Aorta (tissue), 5 donors: Measurements from ENCODE around the gene CENPP. TPM values are rescaled to one million over a fixed set of nuclear protein-coding genes. Genes with fewer than 3 reads are reported as not detected.
A peak's percentile ranks its signal among the peaks of the same experiment; 100 is the strongest.

Experiments used
- ATAC-seq: fragments of 200-7000 bp; cut with Tn5 transposase; one replicate; pipeline ENCODE4 v1.9.1; 2022; ENCODE audit warnings: moderate library complexity; ENCODE audit not compliant: low FRiP score
- DNase-seq, 2 donors: peaks; one replicate each; pipeline ENCODE4 v3.0.0-alpha.2; 2020
- H3K27ac ChIP-seq, 2 donors: one replicate each; pipeline ENCODE4 v1.5.1; 2013; ENCODE audit warnings: low read length in 2 of 2, mild to moderate bottlenecking in 2 of 2, moderate library complexity in 2 of 2, control low read depth in 1 of 2, inconsistent platforms in 1 of 2, low read depth in 1 of 2
- H3K27me3 ChIP-seq, 2 donors: one replicate each; pipeline ENCODE4 v1.6.1; 2013; ENCODE audit warnings: control low read depth in 1 of 2, low read length in 1 of 2, mild to moderate bottlenecking in 1 of 2, moderate library complexity in 1 of 2; ENCODE audit not compliant: insufficient read depth in 2 of 2, control insufficient read depth in 1 of 2
- H3K36me3 ChIP-seq, 2 donors: one replicate each; pipeline ENCODE4 v1.6.1; 2013; ENCODE audit warnings: control low read depth in 1 of 2, low read length in 1 of 2, mild to moderate bottlenecking in 1 of 2; ENCODE audit not compliant: insufficient read depth in 2 of 2, control insufficient read depth in 1 of 2
- H3K4me1 ChIP-seq, 2 donors: one replicate each; pipeline ENCODE4 v1.6.1; 2013; ENCODE audit warnings: low read length in 2 of 2, control low read depth in 1 of 2, mild to moderate bottlenecking in 1 of 2, moderate library complexity in 1 of 2; ENCODE audit not compliant: insufficient read depth in 2 of 2, control insufficient read depth in 1 of 2
- H3K4me3 ChIP-seq, 2 donors: one replicate each; pipeline ENCODE4 v1.5.1; 2013; ENCODE audit warnings: low read length in 2 of 2, control low read depth in 1 of 2, mild to moderate bottlenecking in 1 of 2
- H3K9me3 ChIP-seq: one replicate; pipeline ENCODE4 v1.6.1; 2013; ENCODE audit warnings: mild to moderate bottlenecking, low read length; ENCODE audit not compliant: control insufficient read depth
- WGBS, 2 donors: extraction: QIAGEN DNeasy Blood & Tissue Kit; methylation state at CpG; one replicate each; pipeline ENCODE4 v1.1.7; 2013; 5-methylcytosine and 5-hydroxymethylcytosine counted together
- intact Hi-C, 2 donors: fragments of 100-400 bp; cut with DNase I; formaldehyde crosslinking; loops; one replicate each; pipeline versions ENCODE4 v1.14.2 to v1.15.0; 2022
- polyA plus RNA-seq, 2 donors: library from polyadenylated mRNA; stranded (reverse); fragments of 200-250 nt; gene quantifications; one replicate each; pipeline ENCODE4 v1.2.3, GENCODE V29; 2013
- total RNA-seq, 2 donors: library from RNA; stranded (reverse); fragmentation: NEBNext Ultra II Directional; extraction: Animal tissue kit (Norgen Biotek cat#: 25700); gene quantifications; one replicate each; pipeline ENCODE4 v1.2.1, GENCODE V29; 2021
- donor health status: healthy with polysubstance abuse.
- donor health status: Bipolar disorder and iron deficiency.
- donor health status: DM: no; HTN: no; CAD: no.
- donor health status: DM: no; HTN: no; CAD: no.
- donor health status: DM: yes; HTN: yes; CAD: no.

CENPP gene
- total and polyA plus RNA-seq, 4 donors = 0.50 to 11.1 (median 4.3) TPM

- DNase-seq = no peak
- Histone ChIP-seq H3K9me3 (no peaks in the 10 kb centered on the region), H3K36me3 (no peaks in the 10 kb centered on the region), H3K4me3 (peak overlapping the region; percentile 62 to 88), H3K27ac (peak overlapping the region in 1 of 2 donors; percentile 92), H3K27me3 (no peaks in the 10 kb centered on the region), H3K4me1 (peaks cover 0 to 4% of the 10 kb centered on the region in 2 donors)
- 1 to 2% methylated on average over 18 to 30 of the region's 30 CpGs for WGBS, 2 donors
- no peak for ATAC-seq
- intact Hi-C loops = loop anchor here in 1 of 2 donors (2.0 kb wide), 1 partner anchor 309 kb away; no protein-coding TSS in a partner anchor
These were observed 293 bp downstream of the CENPP start for GRCh38 chr9:92325991-92326500.

GRCh38 chr9:92327283-92327850 is 1.6 kb downstream of the CENPP start:
- WGBS, 2 donors = 50 to 57% methylated on average over 2 of the region's 2 CpGs
- intact Hi-C loops = no loop called here
- DNase-seq = no peak
- H3K27ac ChIP-seq = no peak overlapping the region
- no peak for ATAC-seq
- no peaks in the 10 kb centered on the region for H3K9me3 ChIP-seq
- peaks cover 0 to 4% of the 10 kb centered on the region in 2 donors for H3K4me1 ChIP-seq
- H3K36me3 ChIP-seq = no peaks in the 10 kb centered on the region
- no peaks in the 10 kb centered on the region for H3K27me3 ChIP-seq
- no peak overlapping the region for H3K4me3 ChIP-seq

GRCh38 chr9:92328225-92328624 is 2.5 kb downstream of the CENPP start:
- intact Hi-C loops = no loop called here
- Histone ChIP-seq H3K27ac (no peak overlapping the region), H3K4me3 (no peak overlapping the region), H3K36me3 (no peaks in the 10 kb centered on the region), H3K9me3 (no peaks in the 10 kb centered on the region), H3K4me1 (peaks cover 0 to 4% of the 10 kb centered on the region in 2 donors), H3K27me3 (no peaks in the 10 kb centered on the region)
- DNase-seq (no peak), ATAC-seq (no peak)
- WGBS, 2 donors = 24 to 32% methylated on average over 2 of the region's 2 CpGs

GRCh38 chr9:92332577-92333281 is 7.0 kb downstream of the CENPP start:
- H3K4me3 ChIP-seq = no peak overlapping the region
- H3K4me1 ChIP-seq = no peaks in the 10 kb centered on the region
- DNase-seq = no peak
- no peaks in the 10 kb centered on the region for H3K36me3 ChIP-seq
- ATAC-seq = no peak
- H3K27ac ChIP-seq = no peak overlapping the region
- 58 to 66% methylated on average over 3 of the region's 3 CpGs for WGBS, 2 donors
- H3K27me3 ChIP-seq = no peaks in the 10 kb centered on the region
- intact Hi-C loops = no loop called here
- no peaks in the 10 kb centered on the region for H3K9me3 ChIP-seq

- DNase-seq = no peak
- intact Hi-C loops = no loop called here
- Histone ChIP-seq H3K9me3 (no peaks in the 10 kb centered on the region), H3K4me1 (no peaks in the 10 kb centered on the region), H3K4me3 (no peak overlapping the region), H3K36me3 (no peaks in the 10 kb centered on the region), H3K27ac (no peak overlapping the region), H3K27me3 (no peaks in the 10 kb centered on the region)
- WGBS, 2 donors = 90 to 94% methylated on average over 2 of the region's 2 CpGs
- ATAC-seq = no peak
These were observed 7.5 kb downstream of the CENPP start for GRCh38 chr9:92333282-92333634.

GRCh38 chr9:92341578-92341977 is 15.8 kb downstream of the CENPP start:
- no peak overlapping the region for H3K27ac ChIP-seq
- no peaks in the 10 kb centered on the region for H3K36me3 ChIP-seq
- H3K4me3 ChIP-seq = no peak overlapping the region
- peaks cover 1% of the 10 kb centered on the region for H3K9me3 ChIP-seq
- no peaks in the 10 kb centered on the region for H3K27me3 ChIP-seq
- H3K4me1 ChIP-seq = peaks cover 0 to under 1% of the 10 kb centered on the region in 2 donors
- ATAC-seq (no peak), DNase-seq (no peak)
- intact Hi-C loops = loop anchor here in 1 of 2 donors (5.0 to 10.0 kb wide), 2 partner anchors 93 to 291 kb away; no protein-coding TSS in a partner anchor
- 73 to 100% methylated on average over 1 of the region's 1 CpG for WGBS, 2 donors

GRCh38 chr9:92342825-92343488 is 17.2 kb downstream of the CENPP start:
- WGBS, 2 donors = 10 to 23% methylated on average over 1 of the region's 1 CpG
- intact Hi-C loops = loop anchor here (2.0 to 10.0 kb wide), 4 partner anchors 92 to 292 kb away; no protein-coding TSS in a partner anchor
- H3K27ac ChIP-seq = no peak overlapping the region
- H3K4me3 ChIP-seq = no peak overlapping the region
- peaks cover 0 to 2% of the 10 kb centered on the region in 2 donors for H3K4me1 ChIP-seq
- no peaks in the 10 kb centered on the region for H3K36me3 ChIP-seq
- H3K9me3 ChIP-seq = peaks cover 1% of the 10 kb centered on the region
- no peak for DNase-seq
- no peaks in the 10 kb centered on the region for H3K27me3 ChIP-seq
- no peak for ATAC-seq

- intact Hi-C loops = loop anchor here in 1 of 2 donors (5.0 to 10.0 kb wide), 2 partner anchors 37 to 89 kb away; no protein-coding TSS in a partner anchor
- Histone ChIP-seq H3K9me3 (no peaks in the 10 kb centered on the region), H3K36me3 (no peaks in the 10 kb centered on the region), H3K27ac (no peak overlapping the region), H3K4me1 (peaks cover 0 to 2% of the 10 kb centered on the region in 2 donors), H3K27me3 (no peaks in the 10 kb centered on the region), H3K4me3 (no peak overlapping the region)
- ATAC-seq (no peak), DNase-seq (no peak)
These were observed 19.8 kb downstream of the CENPP start for GRCh38 chr9:92345582-92345981.
